Psoas muscle (tissue), 8 donors: Measurements from ENCODE around the gene RASD1. TPM values are rescaled to one million over a fixed set of nuclear protein-coding genes. Genes with fewer than 3 reads are reported as not detected.

ENCODE experiments used
- ATAC-seq, 4 donors: fragments of 200-7000 bp; cut with Tn5 transposase; one replicate each; pipeline ENCODE4 v1.9.1; 2020; ENCODE audit warnings: moderate library complexity in 3 of 4, mild to moderate bottlenecking in 2 of 4
- DNase-seq, 2 donors: peaks; one replicate each; pipeline ENCODE4 v3.0.0-alpha.2; 2020
- H3K27ac ChIP-seq: fragments of 200-600 bp; one replicate; pipeline ENCODE4 v1.8.0; 2022
- H3K27me3 ChIP-seq, 3 donors: fragments of 200-600 bp in 1 of 3; one replicate each; pipeline versions ENCODE4 v1.6.1 to v1.8.0; 2013 to 2022; ENCODE audit warnings: low read length in 2 of 3, mild to moderate bottlenecking in 2 of 3, moderate library complexity in 1 of 3; ENCODE audit not compliant: insufficient read depth in 3 of 3
- H3K36me3 ChIP-seq, 2 donors: fragments of 200-600 bp in 1 of 2; one replicate each; pipeline versions ENCODE4 v1.6.1 to v1.8.0; 2013 to 2022; ENCODE audit warnings: low read depth in 1 of 2, mild to moderate bottlenecking in 1 of 2, moderate library complexity in 1 of 2; ENCODE audit not compliant: insufficient read depth in 1 of 2
- H3K4me1 ChIP-seq: fragments of 200-600 bp; one replicate; pipeline ENCODE4 v1.8.0; 2022
- H3K4me3 ChIP-seq: fragments of 200-600 bp; one replicate; pipeline ENCODE4 v1.8.0; 2022; ENCODE audit warnings: mild to moderate bottlenecking
- H3K9me3 ChIP-seq: fragments of 200-600 bp; one replicate; pipeline ENCODE4 v1.8.0; 2022
- CTCF ChIP-seq: fragments of 200-600 bp; IDR thresholded peaks from one replicate; pipeline ENCODE4 v1.8.0; 2022; ENCODE audit warnings: antibody characterized with exemption
- WGBS, 3 donors: extraction: QIAGEN DNeasy Blood & Tissue Kit; methylation state at CpG; one replicate each; pipeline versions ENCODE4 v1.1.6 to v1.1.7; 2013; 5-methylcytosine and 5-hydroxymethylcytosine counted together
- intact Hi-C, 2 donors: fragments of 100-400 bp; cut with DNase I; formaldehyde crosslinking; loops; one replicate each; pipeline versions ENCODE4 v1.11.0 to v1.14.2; 2022
- polyA plus RNA-seq, 3 donors: library from polyadenylated mRNA; stranded (reverse); fragments of 200-250 nt; gene quantifications; one replicate each; pipeline ENCODE4 v1.2.3, GENCODE V29; 2013
- total RNA-seq, 4 donors: library from RNA; stranded (reverse); fragmentation: NEBNext Ultra II Directional in 2 of 4; extraction: Animal tissue kit (Norgen Biotek cat#: 25700) in 2 of 4; gene quantifications; one replicate each; pipeline versions ENCODE4 v1.2.1 to v1.2.4, GENCODE V29; 2021 to 2023
- donor health status: healthy with polysubstance abuse.
- donor health status: DM: no; HTN: no; CAD: no; lungs with moderate emphysema.
- donor health status: Bipolar disorder and iron deficiency.
- donor health status: healthy.
- donor health status: DM: yes; HTN: yes; CAD: no.
- donor health status: DM: no; HTN: no; CAD: no.
- donor health status: DM: no; HTN: no; CAD: no.
- donor health status: DM: yes; HTN: yes; CAD: no.

RASD1 gene
- total and polyA plus RNA-seq, 7 donors: 4.4 to 436 (median 26.5) TPM

GRCh38 chr17:17520599-17521232 is 24.5 kb upstream of the RASD1 start:
- no peak for TF ChIP-seq CTCF
- ATAC-seq: no peak
- no peaks in the 10 kb centered on the region for H3K36me3 ChIP-seq
- no peaks in the 10 kb centered on the region for H3K9me3 ChIP-seq
- H3K4me3 ChIP-seq: no peak overlapping the region
- peak; percentile 10 to 47 for DNase-seq
- peaks cover 6% of the 10 kb centered on the region for H3K4me1 ChIP-seq
- H3K27ac ChIP-seq: no peak overlapping the region
- WGBS, 3 donors: 90 to 94% (median 92%) methylated on average over 21 to 22 of the region's 22 CpGs
- intact Hi-C loops: loop anchor here in 1 of 2 donors (2.0 kb wide), 1 partner anchor 22 kb away; no protein-coding TSS in a partner anchor
- no peaks in the 10 kb centered on the region for H3K27me3 ChIP-seq

GRCh38 chr17:17519886-17520285 is 23.7 kb upstream of the RASD1 start:
- no peak for TF ChIP-seq CTCF
- ATAC-seq: no peak
- no peak overlapping the region for H3K4me3 ChIP-seq
- H3K9me3 ChIP-seq: no peaks in the 10 kb centered on the region
- H3K27me3 ChIP-seq: no peaks in the 10 kb centered on the region
- intact Hi-C loops: loop anchor here in 1 of 2 donors (2.0 kb wide), 1 partner anchor 21 kb away; no protein-coding TSS in a partner anchor
- H3K36me3 ChIP-seq: no peaks in the 10 kb centered on the region
- peak; percentile 5 to 44 for DNase-seq
- no peak overlapping the region for H3K27ac ChIP-seq
- 90 to 93% (median 91%) methylated on average over 6 to 10 of the region's 10 CpGs for WGBS, 3 donors
- H3K4me1 ChIP-seq: no peaks in the 10 kb centered on the region

GRCh38 chr17:17518951-17519350 is 22.8 kb upstream of the RASD1 start:
- 83 to 87% (median 84%) methylated on average over 5 of the region's 5 CpGs for WGBS, 3 donors
- no peaks in the 10 kb centered on the region for H3K36me3 ChIP-seq
- H3K4me1 ChIP-seq: no peaks in the 10 kb centered on the region
- H3K9me3 ChIP-seq: no peaks in the 10 kb centered on the region
- intact Hi-C loops: no loop called here
- H3K4me3 ChIP-seq: no peak overlapping the region
- H3K27ac ChIP-seq: no peak overlapping the region
- TF ChIP-seq CTCF: no peak
- no peak for ATAC-seq
- DNase-seq: no peak
- H3K27me3 ChIP-seq: no peaks in the 10 kb centered on the region

GRCh38 chr17:17518014-17518413 is 21.8 kb upstream of the RASD1 start:
- H3K9me3 ChIP-seq: no peaks in the 10 kb centered on the region
- H3K36me3 ChIP-seq: no peaks in the 10 kb centered on the region
- intact Hi-C loops: no loop called here
- TF ChIP-seq CTCF: no peak
- WGBS, 3 donors: 87 to 88% (median 87%) methylated on average over 15 of the region's 15 CpGs
- DNase-seq (peak; percentile 6 to 37), ATAC-seq (no peak)
- H3K27ac ChIP-seq: no peak overlapping the region
- H3K4me1 ChIP-seq: no peaks in the 10 kb centered on the region
- no peak overlapping the region for H3K4me3 ChIP-seq
- no peaks in the 10 kb centered on the region for H3K27me3 ChIP-seq
